Measurements from ENCODE around the gene IFT122.

Gene IFT122

GRCh38 chr3:129567176-129567705, 127.2 kb downstream of the IFT122 start:
- FAIRE-seq: peak; percentile 31
- no peak for DNase-seq (ENCODE audit: insufficient read length, low spot score)

GRCh38 chr3:129567939-129568338, 127.9 kb downstream of the IFT122 start:
- DNase-seq (ENCODE audit: insufficient read length, low spot score): no peak
- no peak for FAIRE-seq

GRCh38 chr3:129569856-129570255, 129.8 kb downstream of the IFT122 start:
- FAIRE-seq (no peak), DNase-seq (ENCODE audit: insufficient read length, low spot score) (no peak)
